Esophagus (tissue), 2 donors: ENCODE results near the gene WDR26. TPM values are rescaled to one million over a fixed set of nuclear protein-coding genes. Genes with fewer than 3 reads are reported as not detected.

Source experiments
- H3K27ac ChIP-seq, 2 donors: one replicate each; pipeline ENCODE4 v1.5.1; 2013; ENCODE audit warnings: low read depth in 2 of 2, mild to moderate bottlenecking in 2 of 2, inconsistent platforms in 1 of 2, low read length in 1 of 2, moderate library complexity in 1 of 2
- H3K27me3 ChIP-seq, 2 donors: one replicate each; pipeline ENCODE4 v1.6.1; 2013; ENCODE audit warnings: low read length in 2 of 2, control low read depth in 1 of 2, mild to moderate bottlenecking in 1 of 2; ENCODE audit not compliant: insufficient read depth in 2 of 2, control insufficient read depth in 1 of 2
- H3K36me3 ChIP-seq, 2 donors: one replicate each; pipeline ENCODE4 v1.6.1; 2013; ENCODE audit warnings: low read length in 1 of 2; ENCODE audit not compliant: control insufficient read depth in 2 of 2, insufficient read depth in 2 of 2
- H3K4me1 ChIP-seq, 2 donors: one replicate each; pipeline ENCODE4 v1.6.1; 2013; ENCODE audit warnings: low read length in 1 of 2; ENCODE audit not compliant: control insufficient read depth in 2 of 2, insufficient read depth in 2 of 2
- H3K4me3 ChIP-seq, 2 donors: one replicate each; pipeline ENCODE4 v1.5.1; 2013; ENCODE audit warnings: low read length in 2 of 2, mild to moderate bottlenecking in 2 of 2, low read depth in 1 of 2, moderate library complexity in 1 of 2
- H3K9me3 ChIP-seq, 2 donors: one replicate each; pipeline ENCODE4 v1.6.1; 2013; ENCODE audit warnings: mild to moderate bottlenecking in 2 of 2, low read depth in 1 of 2, low read length in 1 of 2, moderate library complexity in 1 of 2; ENCODE audit not compliant: control insufficient read depth in 2 of 2, insufficient read depth in 1 of 2
- WGBS, 2 donors: extraction: QIAGEN DNeasy Blood & Tissue Kit; methylation state at CpG; one replicate each; pipeline ENCODE4 v1.1.7; 2013; 5-methylcytosine and 5-hydroxymethylcytosine counted together
- polyA plus RNA-seq, 2 donors: library from polyadenylated mRNA; stranded (reverse); fragments of 200-250 nt; gene quantifications; one replicate each; pipeline ENCODE4 v1.2.3, GENCODE V29; 2013
- donor health status: healthy with polysubstance abuse.
- donor health status: Bipolar disorder and iron deficiency.

The WDR26 gene
- polyA plus RNA-seq, 2 donors, result 43.1 to 63.7 TPM

DNA sequence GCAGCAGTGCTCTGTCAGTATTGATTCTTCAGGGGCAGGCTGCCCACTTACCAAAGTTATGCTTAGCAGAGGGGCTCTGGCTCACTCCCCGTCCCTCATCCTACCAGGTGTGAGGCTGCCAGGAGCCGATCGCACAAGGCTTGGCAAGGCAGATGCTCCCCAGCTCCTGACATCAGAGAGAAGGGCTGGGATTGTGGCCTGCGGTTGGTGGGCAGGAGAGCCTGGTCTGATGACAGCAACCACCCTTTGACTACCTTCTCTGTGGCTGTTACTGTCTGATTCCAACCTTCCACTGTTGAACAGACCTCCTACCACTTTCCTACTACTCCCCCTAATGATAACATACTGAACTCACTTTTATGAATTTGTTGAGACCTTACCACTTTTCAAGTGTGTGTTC lies 23.7 kb upstream of the WDR26 start:
- Histone ChIP-seq H3K9me3 (no peaks in the 10 kb centered on the region), H3K4me1 (peaks cover 3 to 8% of the 10 kb centered on the region in 2 donors), H3K36me3 (no peaks in the 10 kb centered on the region), H3K4me3 (no peak overlapping the region), H3K27ac (peak overlapping the region in 1 of 2 donors; percentile 31), H3K27me3 (no peaks in the 10 kb centered on the region)
- 94 to 95% methylated on average over 4 of the region's 4 CpGs for WGBS, 2 donors

DNA sequence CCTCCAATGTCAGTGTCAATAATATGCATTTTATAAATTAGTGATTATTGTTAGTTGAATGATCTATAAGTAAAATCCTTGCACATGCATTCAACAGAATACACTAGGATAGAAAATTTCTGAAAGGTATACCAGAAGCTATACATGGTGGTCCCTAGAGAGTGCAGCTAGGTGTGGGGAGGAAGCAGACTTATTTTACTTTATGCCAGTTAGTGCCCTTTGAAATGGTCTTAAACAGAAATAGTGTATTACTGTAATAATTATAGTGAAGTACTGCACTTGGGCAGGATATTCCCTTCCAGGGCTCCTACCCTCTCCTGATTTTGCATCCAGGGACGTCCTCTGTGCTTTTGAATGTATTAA lies 23.2 kb upstream of the WDR26 start:
- H3K36me3 ChIP-seq, result no peaks in the 10 kb centered on the region
- H3K4me1 ChIP-seq, result peaks cover 3 to 8% of the 10 kb centered on the region in 2 donors
- no peaks in the 10 kb centered on the region for H3K9me3 ChIP-seq
- H3K4me3 ChIP-seq, result no peak overlapping the region
- 90% methylated on average over 1 of the region's 1 CpG for WGBS, 2 donors
- peak overlapping the region in 1 of 2 donors; percentile 31 for H3K27ac ChIP-seq
- H3K27me3 ChIP-seq, result no peaks in the 10 kb centered on the region

GRCh38 chr1:224456637-224456953 lies 22.0 kb upstream of the WDR26 start:
- peaks cover 3 to 8% of the 10 kb centered on the region in 2 donors for H3K4me1 ChIP-seq
- no peaks in the 10 kb centered on the region for H3K27me3 ChIP-seq
- no peaks in the 10 kb centered on the region for H3K9me3 ChIP-seq
- peak overlapping the region in 1 of 2 donors; percentile 27 for H3K4me3 ChIP-seq
- WGBS, 2 donors, result 66 to 73% methylated on average over 7 of the region's 7 CpGs
- no peaks in the 10 kb centered on the region for H3K36me3 ChIP-seq
- peak overlapping the region; percentile 91 to 98 for H3K27ac ChIP-seq

DNA sequence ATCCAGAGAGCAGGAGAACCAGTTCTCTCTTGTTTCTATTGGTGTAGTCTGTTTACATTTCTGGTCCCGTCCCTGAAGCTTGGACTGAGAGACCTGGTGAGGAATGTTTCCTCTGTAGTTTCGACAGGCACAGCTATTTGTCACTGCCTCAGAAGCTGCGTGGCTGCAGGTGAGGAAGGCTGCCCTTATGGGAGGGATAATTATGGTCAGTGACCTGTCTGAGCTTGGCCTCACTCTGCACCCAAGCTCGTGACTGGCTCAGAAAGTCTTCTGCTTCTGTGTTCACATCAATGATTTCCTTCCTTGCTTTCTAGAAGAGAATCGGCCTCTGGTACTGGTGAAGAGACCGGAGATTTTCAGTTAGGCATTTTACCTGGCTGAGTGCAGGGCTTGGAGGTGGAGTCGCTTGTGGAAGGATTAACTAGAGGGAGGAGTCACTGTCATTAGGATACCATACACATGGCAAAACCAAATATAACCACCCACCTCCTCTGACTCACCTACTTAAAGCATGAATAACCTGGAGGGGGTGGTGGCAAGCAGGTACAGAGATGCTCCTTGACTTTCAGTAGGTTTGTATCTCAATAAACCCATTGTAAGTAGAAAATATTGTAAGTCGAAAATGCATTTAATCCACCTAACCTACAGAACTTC lies 19.9 kb upstream of the WDR26 start:
- no peaks in the 10 kb centered on the region for H3K27me3 ChIP-seq

GRCh38 chr1:224450561-224451350 lies 16.2 kb upstream of the WDR26 start:
- Histone ChIP-seq H3K4me3 (no peak overlapping the region), H3K27ac (peak overlapping the region; percentile 76 to 91), H3K36me3 (no peaks in the 10 kb centered on the region), H3K4me1 (peaks cover 0 to 11% of the 10 kb centered on the region in 2 donors), H3K9me3 (no peaks in the 10 kb centered on the region), H3K27me3 (no peaks in the 10 kb centered on the region)
- 63 to 70% methylated on average over 7 of the region's 7 CpGs for WGBS, 2 donors

More for the DNA sequence above, 19.9 kb upstream of the WDR26 start:
- Histone ChIP-seq H3K9me3 (no peaks in the 10 kb centered on the region), H3K27ac (peak overlapping the region; percentile 90 to 93), H3K36me3 (no peaks in the 10 kb centered on the region), H3K4me1 (peaks cover 3 to 10% of the 10 kb centered on the region in 2 donors), H3K4me3 (peak overlapping the region in 1 of 2 donors; percentile 7)
- 42 to 52% methylated on average over 8 of the region's 8 CpGs for WGBS, 2 donors

GRCh38 chr1:224450159-224450558 lies 15.6 kb upstream of the WDR26 start:
- 70 to 71% methylated on average over 5 of the region's 5 CpGs for WGBS, 2 donors
- no peaks in the 10 kb centered on the region for H3K36me3 ChIP-seq
- H3K27me3 ChIP-seq, result no peaks in the 10 kb centered on the region
- peak overlapping the region; percentile 70 to 76 for H3K27ac ChIP-seq
- peaks cover 0 to 11% of the 10 kb centered on the region in 2 donors for H3K4me1 ChIP-seq
- no peak overlapping the region for H3K4me3 ChIP-seq
- H3K9me3 ChIP-seq, result no peaks in the 10 kb centered on the region

GRCh38 chr1:224448453-224449017 lies 13.9 kb upstream of the WDR26 start:
- peaks cover 0 to 11% of the 10 kb centered on the region in 2 donors for H3K4me1 ChIP-seq
- no peaks in the 10 kb centered on the region for H3K9me3 ChIP-seq
- 82 to 84% methylated on average over 8 of the region's 8 CpGs for WGBS, 2 donors
- no peak overlapping the region for H3K4me3 ChIP-seq
- H3K27me3 ChIP-seq, result no peaks in the 10 kb centered on the region
- H3K27ac ChIP-seq, result no peak overlapping the region
- no peaks in the 10 kb centered on the region for H3K36me3 ChIP-seq

- H3K9me3 ChIP-seq, result no peaks in the 10 kb centered on the region
- H3K36me3 ChIP-seq, result no peaks in the 10 kb centered on the region
- no peaks in the 10 kb centered on the region for H3K27me3 ChIP-seq
- peak overlapping the region; percentile 88 to 91 for H3K27ac ChIP-seq
- H3K4me1 ChIP-seq, result peaks cover 0 to 11% of the 10 kb centered on the region in 2 donors
- H3K4me3 ChIP-seq, result no peak overlapping the region
- WGBS, 2 donors, result 96 to 98% methylated on average over 3 of the region's 3 CpGs
Observed at GRCh38 chr1:224447971-224448370, 13.4 kb upstream of the WDR26 start.

- Histone ChIP-seq H3K4me3 (no peak overlapping the region), H3K27me3 (no peaks in the 10 kb centered on the region), H3K4me1 (peaks cover 0 to 11% of the 10 kb centered on the region in 2 donors), H3K36me3 (no peaks in the 10 kb centered on the region), H3K9me3 (no peaks in the 10 kb centered on the region), H3K27ac (peak overlapping the region; percentile 88 to 91)
- 48 to 71% methylated on average over 2 of the region's 2 CpGs for WGBS, 2 donors
Observed at GRCh38 chr1:224447251-224447650, 12.7 kb upstream of the WDR26 start.
